ENCODE data around the gene FSHR.

The FSHR gene

DNA sequence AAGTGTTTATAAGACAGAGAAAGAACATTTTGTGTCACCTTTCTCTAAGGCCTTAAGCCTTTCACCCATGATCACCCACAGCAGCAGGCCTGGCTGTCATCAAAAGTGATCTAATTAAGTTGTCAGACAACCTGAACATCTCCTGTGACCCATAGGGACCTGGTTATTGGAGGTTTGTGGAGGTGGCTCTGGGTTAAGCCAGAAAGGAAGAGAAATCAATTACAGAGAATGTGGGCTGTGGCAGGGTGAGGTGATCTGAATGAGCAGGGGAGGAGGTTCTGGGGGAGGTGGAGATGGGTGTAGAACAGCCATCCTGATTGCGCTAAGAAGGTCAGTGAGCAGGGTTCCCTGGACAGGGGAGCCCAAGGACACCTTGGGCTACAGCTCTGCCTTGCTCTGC is 170.8 kb downstream of the FSHR start:
- no peaks in the 10 kb centered on the region for H3K4me1 ChIP-seq
- H3K27ac ChIP-seq: no peak overlapping the region
- TF ChIP-seq CTCF (IDR thresholded peaks at IDR 0.05): no peak
- no peaks in the 10 kb centered on the region for H3K9me3 ChIP-seq
- H3K4me3 ChIP-seq: no peak overlapping the region
- intact Hi-C loops (cut with DNase I; ENCODE audit: low total_unique reads): no loop called here
- peaks cover 0 to 2% of the 10 kb centered on the region in 2 donors for H3K27me3 ChIP-seq
- H3K36me3 ChIP-seq: no peaks in the 10 kb centered on the region
- DNase-seq: no peak

GRCh38 chr2:48982887-48983435 is 171.4 kb downstream of the FSHR start:
- no peak for TF ChIP-seq CTCF (IDR thresholded peaks at IDR 0.05)
- DNase-seq: no peak
- intact Hi-C loops (cut with DNase I; ENCODE audit: low total_unique reads): no loop called here
- H3K27ac ChIP-seq: no peak overlapping the region
- no peaks in the 10 kb centered on the region for H3K4me1 ChIP-seq
- H3K27me3 ChIP-seq: peaks cover 0 to 2% of the 10 kb centered on the region in 2 donors
- no peaks in the 10 kb centered on the region for H3K36me3 ChIP-seq
- H3K9me3 ChIP-seq: no peaks in the 10 kb centered on the region
- no peak overlapping the region for H3K4me3 ChIP-seq

- H3K27ac ChIP-seq: no peak overlapping the region
- no peaks in the 10 kb centered on the region for H3K36me3 ChIP-seq
- intact Hi-C loops (cut with DNase I; ENCODE audit: low total_unique reads): no loop called here
- TF ChIP-seq CTCF (IDR thresholded peaks at IDR 0.05): no peak
- peaks cover 0 to 2% of the 10 kb centered on the region in 2 donors for H3K27me3 ChIP-seq
- no peak overlapping the region for H3K4me3 ChIP-seq
- DNase-seq: no peak
- H3K9me3 ChIP-seq: no peaks in the 10 kb centered on the region
- no peaks in the 10 kb centered on the region for H3K4me1 ChIP-seq
Measured at GRCh38 chr2:48980846-48981245, 173.5 kb downstream of the FSHR start.

DNA sequence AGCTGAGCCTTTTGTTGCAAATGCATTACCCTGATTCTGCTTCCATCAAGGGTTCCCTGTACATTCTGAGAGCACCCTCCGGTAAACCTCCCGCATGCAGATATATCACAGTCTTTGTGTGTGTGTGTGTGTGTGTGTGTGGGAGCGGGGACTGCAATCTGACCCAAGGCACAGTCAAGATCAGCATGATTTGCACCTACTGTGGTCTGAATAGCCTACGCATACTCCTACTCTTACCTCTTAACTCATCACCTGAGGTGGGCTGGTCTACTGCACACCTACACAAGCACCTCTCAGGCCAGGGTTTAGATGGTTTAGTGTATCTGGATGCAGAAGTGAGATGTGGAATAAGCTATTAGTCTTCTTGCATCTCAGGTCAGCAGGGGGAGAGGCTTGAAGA is 174.6 kb downstream of the FSHR start:
- Histone ChIP-seq H3K4me1 (no peaks in the 10 kb centered on the region), H3K27ac (no peak overlapping the region), H3K9me3 (no peaks in the 10 kb centered on the region), H3K36me3 (no peaks in the 10 kb centered on the region), H3K27me3 (peaks cover 0 to 2% of the 10 kb centered on the region in 2 donors), H3K4me3 (no peak overlapping the region)
- DNase-seq: no peak
- intact Hi-C loops (cut with DNase I; ENCODE audit: low total_unique reads): no loop called here
- no peak for TF ChIP-seq CTCF (IDR thresholded peaks at IDR 0.05)

DNA sequence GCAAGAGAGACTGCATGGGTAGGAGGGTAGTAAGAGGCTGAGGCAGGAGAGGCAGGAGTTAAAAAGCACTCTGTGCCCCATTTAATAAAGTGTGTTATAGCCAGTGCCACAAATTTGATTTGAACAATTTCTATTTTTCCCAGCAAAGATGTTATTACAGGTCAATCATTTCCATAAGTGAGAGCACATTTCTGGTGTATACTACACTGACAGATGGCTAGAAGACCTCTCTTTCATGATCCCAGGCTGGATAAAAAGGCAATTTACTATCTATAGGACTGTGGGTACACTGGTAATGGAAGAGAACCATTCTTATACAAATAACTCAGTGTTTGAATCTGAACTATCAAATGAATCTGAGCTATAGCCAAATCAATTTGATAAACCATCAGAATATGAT is 176.2 kb downstream of the FSHR start:
- Histone ChIP-seq H3K36me3 (no peaks in the 10 kb centered on the region), H3K27ac (no peak overlapping the region), H3K4me3 (no peak overlapping the region), H3K4me1 (no peaks in the 10 kb centered on the region), H3K9me3 (no peaks in the 10 kb centered on the region), H3K27me3 (peaks cover 0 to 2% of the 10 kb centered on the region in 2 donors)
- intact Hi-C loops (cut with DNase I; ENCODE audit: low total_unique reads): no loop called here
- no peak for TF ChIP-seq CTCF (IDR thresholded peaks at IDR 0.05)
- DNase-seq: no peak

DNA sequence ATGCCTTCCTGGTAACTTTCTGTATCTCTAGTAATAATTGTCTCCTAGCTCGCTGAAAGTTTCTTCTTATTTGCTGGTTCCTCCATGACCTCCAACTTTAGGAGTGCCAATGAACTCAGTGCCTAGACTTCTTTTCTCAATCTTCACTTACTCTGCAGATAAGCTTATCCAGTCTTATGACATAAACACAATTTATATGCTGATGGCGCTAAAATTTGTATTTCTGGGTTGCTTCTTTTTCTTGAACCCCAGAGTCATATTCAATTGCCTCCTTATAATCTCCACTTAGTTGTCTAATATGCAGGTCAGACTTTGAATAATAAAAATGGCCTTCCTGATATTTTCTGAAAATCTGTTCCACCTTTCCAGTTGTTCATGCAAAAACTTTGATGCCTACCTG is 182.5 kb downstream of the FSHR start:
- H3K4me3 ChIP-seq: no peak overlapping the region
- H3K27me3 ChIP-seq: no peaks in the 10 kb centered on the region
- TF ChIP-seq CTCF (IDR thresholded peaks at IDR 0.05): no peak
- no peaks in the 10 kb centered on the region for H3K36me3 ChIP-seq
- intact Hi-C loops (cut with DNase I; ENCODE audit: low total_unique reads): no loop called here
- no peaks in the 10 kb centered on the region for H3K9me3 ChIP-seq
- no peaks in the 10 kb centered on the region for H3K4me1 ChIP-seq
- no peak for DNase-seq
- H3K27ac ChIP-seq: no peak overlapping the region
